ENCODE measurements around the gene GMPR.

GMPR gene

DNA sequence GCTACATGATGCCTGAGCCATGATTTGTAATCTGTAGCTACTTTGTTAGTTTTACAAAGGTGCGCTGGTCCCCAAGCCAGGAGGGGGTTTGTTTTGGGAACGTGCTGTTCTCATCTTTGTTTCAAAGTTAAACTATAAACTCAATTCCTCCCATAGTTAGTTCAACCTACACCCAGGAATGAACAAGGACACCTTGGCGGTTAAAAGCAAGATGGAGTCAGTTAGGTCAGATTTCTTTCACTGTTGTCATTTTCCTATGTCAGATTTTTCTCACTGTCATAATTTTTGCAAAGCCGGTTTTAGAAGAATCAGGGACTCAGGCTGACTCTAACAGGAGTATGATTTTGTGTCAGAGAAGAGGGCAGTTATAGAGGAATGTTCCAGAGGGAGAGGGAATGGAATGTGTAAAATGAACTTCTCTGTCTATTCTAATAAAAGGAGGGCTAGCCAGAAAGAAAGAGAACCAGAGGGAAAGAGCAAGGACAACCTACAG, 2.3 kb upstream of the GMPR start:
- no peaks in the 10 kb centered on the region for H3K36me3 Mint-ChIP-seq
- ATAC-seq (no peak), DNase-seq (ENCODE audit: low spot score in 2 of 2) (no peak)
- H3K4me1 Mint-ChIP-seq, result peaks cover 31% of the 10 kb centered on the region
- H3K27ac Mint-ChIP-seq, result no peak overlapping the region
- H3K9me3 Mint-ChIP-seq, result no peaks in the 10 kb centered on the region
- H3K4me3 Mint-ChIP-seq, result no peak overlapping the region

DNA sequence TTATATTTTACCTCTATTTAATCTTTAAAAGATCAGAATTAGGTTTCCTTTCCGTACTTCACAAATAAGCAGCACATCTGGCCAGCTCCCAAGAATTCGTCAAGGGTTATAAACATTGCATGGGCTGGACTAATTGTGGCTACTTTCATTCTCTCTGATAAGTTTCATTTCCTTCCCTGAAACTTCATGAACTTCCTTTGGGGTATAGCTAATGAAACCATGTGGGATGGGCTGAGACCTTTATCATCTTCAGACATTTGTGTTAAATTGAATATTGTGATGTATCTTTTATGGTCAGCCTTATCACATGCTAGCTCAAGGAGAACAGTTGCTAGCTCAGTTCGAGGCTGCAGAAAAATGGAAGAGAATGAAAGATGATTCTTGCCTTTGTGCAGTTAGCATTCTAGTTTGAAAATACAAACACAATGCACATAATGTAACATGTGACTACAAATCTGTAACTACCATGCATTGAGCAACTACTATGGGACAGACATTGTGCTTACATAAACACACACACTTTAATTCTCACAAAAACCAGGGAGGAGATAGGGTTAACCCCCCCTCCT, 1.7 kb upstream of the GMPR start:
- Mint-ChIP-seq H3K27ac (no peak overlapping the region), H3K4me3 (no peak overlapping the region), H3K9me3 (no peaks in the 10 kb centered on the region), H3K36me3 (no peaks in the 10 kb centered on the region), H3K4me1 (peaks cover 31% of the 10 kb centered on the region)
- DNase-seq (ENCODE audit: low spot score in 2 of 2), result no peak
- ATAC-seq, result no peak

DNA sequence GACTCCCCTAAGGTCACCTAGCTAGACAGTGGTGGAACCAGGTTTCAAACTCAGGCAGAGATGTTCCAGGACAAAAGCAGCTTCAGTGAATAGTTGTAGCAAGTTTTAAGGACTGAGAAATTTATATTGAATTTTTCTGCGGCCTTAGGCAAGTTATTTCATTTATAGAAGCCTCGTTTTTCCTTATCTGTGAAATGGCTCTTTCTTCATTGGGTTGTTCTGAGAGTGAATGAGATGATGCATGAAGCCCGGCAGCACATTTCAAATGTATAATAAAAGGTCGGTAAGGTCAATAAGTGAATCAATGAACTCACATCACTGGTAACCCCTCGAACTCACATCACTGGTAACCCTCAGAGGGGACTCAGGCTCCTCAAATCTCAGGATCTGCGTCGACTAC, 1.1 kb upstream of the GMPR start:
- no peaks in the 10 kb centered on the region for H3K9me3 Mint-ChIP-seq
- no peak overlapping the region for H3K27ac Mint-ChIP-seq
- H3K4me1 Mint-ChIP-seq, result peaks cover 31% of the 10 kb centered on the region
- DNase-seq (ENCODE audit: low spot score in 2 of 2), result no peak
- peak overlapping the region; percentile 81 for H3K4me3 Mint-ChIP-seq
- no peak for ATAC-seq
- H3K36me3 Mint-ChIP-seq, result no peaks in the 10 kb centered on the region

DNA sequence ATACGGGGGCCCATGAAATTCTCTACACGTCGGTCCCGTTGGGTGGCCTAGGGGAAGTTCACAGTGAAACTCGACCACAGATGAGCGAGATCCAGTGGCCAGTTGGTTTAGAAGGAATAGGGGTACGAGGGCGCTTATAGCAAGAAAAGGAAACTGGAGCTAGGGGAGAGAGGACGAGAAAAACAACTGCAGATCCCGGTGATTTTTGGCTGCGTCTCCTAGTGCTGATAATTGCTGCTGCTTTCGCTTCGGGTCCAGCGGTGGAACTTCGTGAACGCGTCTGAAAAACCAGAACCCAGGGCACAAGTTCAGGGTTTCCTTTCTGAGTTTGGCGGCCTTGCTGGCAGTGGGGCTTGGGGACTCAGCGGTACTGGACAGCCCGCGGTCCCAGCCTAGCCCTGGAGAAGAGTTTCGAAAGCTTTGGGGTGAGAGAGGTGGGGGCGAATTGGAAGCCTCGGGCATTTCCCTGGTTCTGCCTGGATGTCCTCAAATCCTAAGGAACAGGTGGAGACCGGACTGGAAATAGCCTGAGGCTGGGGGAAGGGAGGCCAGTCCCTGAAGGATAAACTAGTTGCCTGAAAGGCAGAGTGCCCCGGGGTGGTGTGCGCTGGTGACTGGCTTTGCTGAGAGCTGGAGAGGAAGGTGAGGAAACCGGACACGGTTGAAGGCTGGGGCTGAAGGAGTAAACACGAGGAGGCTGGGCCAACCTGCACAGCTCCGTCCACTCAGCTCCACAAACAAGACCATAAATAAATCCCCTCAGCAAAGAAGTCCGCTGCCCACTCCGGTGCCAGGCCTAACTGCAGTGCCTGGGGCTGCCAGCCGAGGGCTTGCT, 793 bp downstream of the GMPR start:
- DNase-seq (ENCODE audit: low spot score in 2 of 2), result peak in 1 of 2 donors; percentile 55
- no peak for ATAC-seq
- peaks cover 31% of the 10 kb centered on the region for H3K4me1 Mint-ChIP-seq

DNA sequence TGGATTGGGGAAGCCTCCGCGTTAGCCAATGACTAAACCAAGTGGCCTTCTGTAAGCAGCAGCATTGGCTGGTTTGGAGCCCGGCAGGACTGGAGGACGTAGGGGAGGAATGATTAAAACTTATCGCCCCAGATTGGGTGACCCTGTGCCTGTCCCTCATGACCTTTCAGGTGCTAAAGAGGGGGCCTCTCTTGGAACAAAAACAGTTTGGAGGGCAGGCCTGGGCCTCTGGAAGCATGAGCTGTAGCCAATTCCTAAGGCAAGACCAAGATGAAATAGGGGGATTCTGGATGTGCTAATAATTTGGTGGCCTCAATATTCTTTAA, 1.4 kb downstream of the GMPR start:
- no peaks in the 10 kb centered on the region for H3K36me3 Mint-ChIP-seq
- no peak overlapping the region for H3K27ac Mint-ChIP-seq
- peaks cover 31% of the 10 kb centered on the region for H3K4me1 Mint-ChIP-seq
- DNase-seq (ENCODE audit: low spot score in 2 of 2) (no peak), ATAC-seq (no peak)
- H3K4me3 Mint-ChIP-seq, result no peak overlapping the region
- H3K9me3 Mint-ChIP-seq, result no peaks in the 10 kb centered on the region

More for the DNA sequence above, 793 bp downstream of the GMPR start:
- H3K4me3 Mint-ChIP-seq, result peak overlapping the region; percentile 81
- no peak overlapping the region for H3K27ac Mint-ChIP-seq
- H3K9me3 Mint-ChIP-seq, result no peaks in the 10 kb centered on the region
- no peaks in the 10 kb centered on the region for H3K36me3 Mint-ChIP-seq

DNA sequence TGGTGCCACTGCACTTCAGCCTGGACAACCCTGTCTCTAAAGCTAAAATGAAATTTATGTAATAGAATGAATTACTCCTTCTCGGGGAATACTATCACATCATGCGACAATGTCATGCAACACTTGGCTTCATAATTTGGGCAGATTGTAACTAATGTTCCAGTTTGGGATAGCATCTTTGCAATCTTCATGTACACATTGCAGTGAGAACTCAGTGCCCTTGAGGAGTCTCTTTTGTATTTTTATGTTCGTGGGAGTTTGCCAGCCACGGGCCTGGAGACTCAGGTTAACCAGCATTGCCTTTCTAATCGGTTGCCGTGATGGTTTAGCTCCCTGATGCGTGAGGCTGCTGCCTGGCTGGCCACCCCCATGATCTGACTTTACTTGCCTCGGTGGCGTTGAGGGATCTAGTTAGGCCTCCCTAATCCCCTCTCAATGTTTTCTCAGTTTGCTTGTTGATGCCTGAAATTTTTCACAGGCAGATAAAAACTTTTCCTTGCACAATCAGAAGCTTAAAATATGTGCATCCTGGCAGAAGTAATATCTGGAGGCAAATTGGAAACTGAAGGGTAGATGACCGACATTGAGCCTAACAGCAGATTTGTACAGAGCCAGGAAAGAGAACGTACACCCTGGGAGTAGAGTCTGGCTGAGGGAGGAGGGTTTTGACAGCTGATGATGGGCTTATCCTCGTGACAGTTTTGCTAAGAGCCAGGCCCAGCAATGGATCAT, 2.4 kb downstream of the GMPR start:
- Mint-ChIP-seq H3K27ac (no peak overlapping the region), H3K4me3 (no peak overlapping the region), H3K9me3 (no peaks in the 10 kb centered on the region), H3K4me1 (peaks cover 31% of the 10 kb centered on the region), H3K36me3 (no peaks in the 10 kb centered on the region)
- ATAC-seq (no peak), DNase-seq (ENCODE audit: low spot score in 2 of 2) (no peak)

DNA sequence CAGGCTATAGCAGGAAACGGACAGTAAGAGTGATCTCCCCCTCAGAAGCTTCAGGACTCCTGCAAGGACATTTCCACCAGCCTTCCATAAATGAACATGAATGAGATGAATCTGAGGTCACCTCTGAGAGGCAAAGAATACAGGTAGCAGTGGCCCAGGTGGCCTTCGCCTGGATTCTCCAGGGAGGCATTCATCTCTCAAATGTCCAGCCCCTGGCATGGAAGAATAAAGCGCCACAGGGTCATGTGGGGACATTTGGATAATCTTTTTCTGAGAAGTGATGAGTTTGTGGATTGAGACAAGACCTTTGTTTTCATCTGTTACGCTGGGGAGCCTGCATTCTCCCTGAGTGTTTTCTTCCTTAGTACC, 2.9 kb downstream of the GMPR start:
- Mint-ChIP-seq H3K36me3 (no peaks in the 10 kb centered on the region), H3K4me1 (peaks cover 27% of the 10 kb centered on the region), H3K4me3 (no peak overlapping the region), H3K9me3 (no peaks in the 10 kb centered on the region), H3K27ac (no peak overlapping the region)
- DNase-seq (ENCODE audit: low spot score in 2 of 2), result no peak
- ATAC-seq, result no peak

DNA sequence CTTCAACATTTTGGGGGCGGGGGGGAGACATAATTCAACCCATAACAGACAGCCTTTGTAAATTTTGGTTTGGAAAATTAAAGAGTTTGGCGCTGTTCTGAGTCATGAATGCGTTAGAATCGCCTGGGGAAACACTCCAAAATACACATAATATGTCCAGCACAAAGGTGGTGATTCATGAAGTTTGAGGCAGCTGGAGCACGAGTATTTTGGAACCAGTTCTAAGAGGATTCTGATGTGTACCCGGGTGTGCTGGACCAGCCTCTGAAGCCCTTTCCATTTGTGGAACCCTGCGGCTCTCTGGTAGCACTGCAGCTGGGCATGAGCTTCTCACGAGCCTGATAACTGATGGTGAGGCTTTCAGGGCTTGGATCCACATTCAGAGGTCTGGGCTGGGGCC, 4.7 kb downstream of the GMPR start:
- Mint-ChIP-seq H3K36me3 (no peaks in the 10 kb centered on the region), H3K9me3 (no peaks in the 10 kb centered on the region), H3K4me1 (peaks cover 10% of the 10 kb centered on the region), H3K4me3 (no peak overlapping the region), H3K27ac (no peak overlapping the region)
- no peak for ATAC-seq
- no peak for DNase-seq (ENCODE audit: low spot score in 2 of 2)

DNA sequence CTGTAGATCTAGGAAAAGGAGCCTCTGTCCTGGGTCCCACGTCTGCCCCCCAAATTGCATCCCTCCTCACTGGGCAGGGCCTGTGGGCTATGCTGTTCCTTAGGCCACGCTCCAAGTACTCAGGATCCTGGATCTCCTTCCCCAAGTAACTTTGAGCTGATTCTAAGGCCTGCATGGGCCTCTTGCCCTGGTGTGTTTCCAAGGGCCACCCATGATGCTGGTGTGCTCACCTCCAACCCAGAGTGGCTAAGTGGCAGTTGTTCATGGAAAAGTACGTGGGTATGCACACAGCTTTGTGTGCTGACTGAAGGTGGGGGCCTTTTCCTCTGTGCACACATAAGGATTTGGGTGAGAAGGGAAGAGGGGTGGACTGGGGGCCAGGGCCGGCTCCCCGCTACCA, 5.3 kb downstream of the GMPR start:
- H3K36me3 Mint-ChIP-seq, result no peaks in the 10 kb centered on the region
- no peak overlapping the region for H3K27ac Mint-ChIP-seq
- no peaks in the 10 kb centered on the region for H3K9me3 Mint-ChIP-seq
- peaks cover 9% of the 10 kb centered on the region for H3K4me1 Mint-ChIP-seq
- ATAC-seq, result no peak
- no peak overlapping the region for H3K4me3 Mint-ChIP-seq
- DNase-seq (ENCODE audit: low spot score in 2 of 2), result no peak

DNA sequence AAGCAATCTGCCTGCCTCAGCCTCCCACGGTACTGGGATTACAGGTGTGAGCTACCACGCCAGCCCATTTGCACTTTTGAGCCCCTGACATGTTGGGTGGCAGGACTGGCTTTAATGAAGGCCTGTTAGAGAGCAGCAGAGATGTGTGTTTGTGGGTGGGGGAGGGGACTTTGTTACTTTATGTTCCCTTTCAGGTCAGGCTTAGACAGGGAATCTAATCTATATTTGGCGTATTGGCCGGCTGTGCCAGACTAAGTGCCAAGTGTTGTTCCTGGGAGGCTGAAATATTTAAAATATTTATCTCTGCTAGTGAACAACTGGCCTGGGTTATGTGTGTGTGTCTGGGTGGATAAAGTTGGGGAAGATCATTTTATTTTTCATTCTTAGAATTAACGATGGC, 6.1 kb downstream of the GMPR start:
- ATAC-seq (no peak), DNase-seq (ENCODE audit: low spot score in 2 of 2) (no peak)
- peaks cover under 1% of the 10 kb centered on the region for H3K4me1 Mint-ChIP-seq
- H3K36me3 Mint-ChIP-seq, result no peaks in the 10 kb centered on the region
- H3K27ac Mint-ChIP-seq, result no peak overlapping the region
- no peak overlapping the region for H3K4me3 Mint-ChIP-seq
- no peaks in the 10 kb centered on the region for H3K9me3 Mint-ChIP-seq

DNA sequence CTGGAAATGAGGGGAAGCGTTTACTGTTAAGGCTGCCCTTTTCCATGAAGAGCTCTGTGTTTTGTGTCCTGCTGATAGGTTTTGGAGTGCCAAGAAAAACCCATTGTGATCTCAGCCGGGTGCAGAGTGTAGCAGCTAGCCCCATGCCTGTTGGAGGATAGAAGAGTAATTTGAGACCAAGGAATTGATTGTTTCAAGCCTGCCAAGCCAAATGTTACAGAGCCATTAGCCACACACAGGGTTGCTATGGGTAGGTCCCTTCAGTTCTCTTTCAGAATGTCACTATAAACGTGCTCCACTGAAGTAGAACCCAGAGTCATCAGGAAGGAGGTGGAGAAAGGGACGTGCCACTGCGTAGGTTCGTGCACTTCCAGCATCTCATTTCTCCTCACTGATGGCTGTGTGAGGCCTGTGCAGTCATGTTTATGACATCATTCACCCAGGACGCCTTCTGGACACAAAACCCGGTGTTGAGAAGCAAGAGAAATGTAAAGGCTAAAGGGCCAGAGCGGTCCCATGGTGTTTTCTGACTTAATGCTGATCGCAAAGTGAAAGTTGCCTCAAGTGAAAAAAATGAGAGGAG, 6.6 kb downstream of the GMPR start:
- H3K4me3 Mint-ChIP-seq, result no peak overlapping the region
- no peaks in the 10 kb centered on the region for H3K36me3 Mint-ChIP-seq
- no peaks in the 10 kb centered on the region for H3K9me3 Mint-ChIP-seq
- no peaks in the 10 kb centered on the region for H3K4me1 Mint-ChIP-seq
- ATAC-seq, result no peak
- H3K27ac Mint-ChIP-seq, result no peak overlapping the region
- DNase-seq (ENCODE audit: low spot score in 2 of 2), result no peak

DNA sequence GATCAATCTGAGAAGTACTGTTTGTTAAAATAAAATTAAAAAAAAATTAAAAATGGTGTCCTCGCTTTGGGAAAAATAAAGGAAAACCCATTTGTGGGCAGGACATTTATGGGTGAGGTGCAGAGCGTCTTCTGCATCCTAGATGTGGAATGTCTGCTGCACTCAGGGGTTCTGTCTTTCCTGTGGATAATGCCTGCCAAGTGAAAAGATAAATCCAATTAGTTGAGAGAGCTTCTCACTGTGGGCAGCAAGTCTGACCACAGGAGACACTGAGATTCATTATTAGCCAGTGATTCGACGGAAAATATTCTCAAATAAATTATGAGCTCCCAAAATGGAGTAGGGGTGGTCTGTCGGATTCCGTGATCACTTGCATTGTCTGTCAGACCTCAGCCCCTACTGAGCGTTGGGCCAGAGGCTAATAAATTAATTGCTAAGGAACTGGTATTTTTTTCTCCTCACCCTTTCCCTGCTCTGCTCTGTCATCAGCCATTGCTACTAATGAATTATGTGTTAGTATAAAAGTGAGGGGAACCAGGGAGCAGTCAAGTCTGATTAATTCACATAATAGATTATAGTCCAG, 10.0 kb downstream of the GMPR start:
- ATAC-seq (no peak), DNase-seq (ENCODE audit: low spot score in 2 of 2) (no peak)
- Mint-ChIP-seq H3K36me3 (no peaks in the 10 kb centered on the region), H3K27ac (no peak overlapping the region), H3K4me1 (peaks cover 11% of the 10 kb centered on the region), H3K9me3 (no peaks in the 10 kb centered on the region), H3K4me3 (no peak overlapping the region)

DNA sequence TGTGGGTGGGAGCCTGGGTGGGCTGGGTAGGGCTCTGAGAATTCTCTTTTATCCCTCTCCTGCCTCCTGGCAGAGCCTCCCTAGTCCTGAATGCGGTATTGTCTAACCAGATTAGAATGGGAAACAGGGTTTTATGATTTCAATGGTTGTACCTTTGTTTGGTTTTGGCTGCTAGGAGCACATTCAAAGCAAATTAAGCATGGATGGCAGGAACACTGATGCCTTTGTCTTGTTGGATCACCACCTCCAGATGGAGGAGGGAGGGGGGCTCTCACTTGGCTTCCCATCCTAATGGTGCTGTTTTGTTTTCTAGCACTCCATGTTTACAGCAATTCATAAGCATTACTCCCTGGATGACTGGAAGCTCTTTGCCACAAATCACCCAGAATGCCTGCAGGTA, 11.6 kb downstream of the GMPR start:
- no peaks in the 10 kb centered on the region for H3K36me3 Mint-ChIP-seq
- DNase-seq (ENCODE audit: low spot score in 2 of 2) (no peak), ATAC-seq (no peak)
- H3K27ac Mint-ChIP-seq, result no peak overlapping the region
- H3K4me3 Mint-ChIP-seq, result no peak overlapping the region
- H3K9me3 Mint-ChIP-seq, result no peaks in the 10 kb centered on the region
- H3K4me1 Mint-ChIP-seq, result peaks cover 13% of the 10 kb centered on the region

DNA sequence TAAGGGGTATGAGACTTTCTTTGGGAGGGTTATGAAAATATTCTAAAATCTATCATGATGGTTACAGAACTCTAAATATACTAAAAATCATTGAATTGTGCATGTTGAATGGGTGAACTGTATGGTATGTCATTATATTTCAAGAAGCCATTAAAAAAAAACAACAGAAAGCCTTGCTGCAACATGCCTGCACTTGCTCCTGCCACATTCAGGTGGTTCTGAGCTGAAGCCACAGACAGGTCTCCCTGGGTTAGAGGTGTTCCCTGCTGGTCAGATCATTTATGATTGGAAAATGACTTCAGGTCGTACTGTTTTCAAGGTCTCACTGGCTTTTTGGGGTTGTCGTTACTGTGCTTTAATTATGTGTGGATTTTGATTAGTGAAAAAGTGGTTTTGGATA, 13.3 kb downstream of the GMPR start:
- ATAC-seq (no peak), DNase-seq (ENCODE audit: low spot score in 2 of 2) (no peak)
- Mint-ChIP-seq H3K36me3 (no peaks in the 10 kb centered on the region), H3K4me3 (no peak overlapping the region), H3K4me1 (peaks cover 13% of the 10 kb centered on the region), H3K27ac (no peak overlapping the region), H3K9me3 (no peaks in the 10 kb centered on the region)

DNA sequence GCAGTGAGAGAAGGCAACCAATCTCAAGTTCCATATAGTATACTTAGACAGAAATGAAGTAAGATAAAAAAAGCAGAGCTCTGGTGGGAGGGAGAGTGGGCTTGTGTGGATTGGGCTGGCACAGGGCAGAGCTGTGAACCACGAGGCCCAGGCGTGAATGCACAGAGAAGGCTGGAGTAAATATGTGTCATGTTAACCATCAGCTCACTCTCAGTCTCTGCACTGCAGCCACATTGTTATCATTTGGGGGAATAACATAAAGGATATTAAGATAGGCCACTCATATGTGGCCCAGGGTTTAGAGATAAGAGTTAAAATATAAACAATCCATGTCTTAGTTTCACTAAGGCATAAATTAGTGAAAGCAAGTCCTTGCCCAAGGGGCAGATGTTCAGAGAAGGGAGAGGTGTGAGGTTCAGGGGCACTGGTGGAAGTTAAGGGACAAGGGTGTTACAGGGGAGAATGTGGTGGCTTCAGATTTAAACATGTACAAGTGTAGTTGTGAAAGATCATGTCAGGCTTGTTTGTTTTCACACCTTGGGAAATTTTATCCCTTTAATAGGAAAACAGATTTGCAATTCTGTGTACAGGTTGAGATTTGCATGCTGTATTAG, 14.4 kb downstream of the GMPR start:
- H3K4me1 Mint-ChIP-seq, result peaks cover 13% of the 10 kb centered on the region
- H3K9me3 Mint-ChIP-seq, result no peaks in the 10 kb centered on the region
- H3K36me3 Mint-ChIP-seq, result no peaks in the 10 kb centered on the region
- no peak overlapping the region for H3K4me3 Mint-ChIP-seq
- no peak for DNase-seq (ENCODE audit: low spot score in 2 of 2)
- H3K27ac Mint-ChIP-seq, result peak overlapping the region; percentile 1
- peak; percentile 92 for ATAC-seq

Data from stimulated activated effector memory CD8-positive, alpha-beta T cell treated with anti-CD3 and anti-CD28 coated beads, Interleukin-12 subunit alpha, Interleukin-12 subunit beta, amount 100 ng/mL, for 72 hours (primary cell).